Measurements from ENCODE around the gene EPHA8. TPM values are rescaled to one million over a fixed set of nuclear protein-coding genes. Genes with fewer than 3 reads are reported as not detected.

EPHA8 gene
- total and polyA plus RNA-seq, 4 donors, result not detected

DNA sequence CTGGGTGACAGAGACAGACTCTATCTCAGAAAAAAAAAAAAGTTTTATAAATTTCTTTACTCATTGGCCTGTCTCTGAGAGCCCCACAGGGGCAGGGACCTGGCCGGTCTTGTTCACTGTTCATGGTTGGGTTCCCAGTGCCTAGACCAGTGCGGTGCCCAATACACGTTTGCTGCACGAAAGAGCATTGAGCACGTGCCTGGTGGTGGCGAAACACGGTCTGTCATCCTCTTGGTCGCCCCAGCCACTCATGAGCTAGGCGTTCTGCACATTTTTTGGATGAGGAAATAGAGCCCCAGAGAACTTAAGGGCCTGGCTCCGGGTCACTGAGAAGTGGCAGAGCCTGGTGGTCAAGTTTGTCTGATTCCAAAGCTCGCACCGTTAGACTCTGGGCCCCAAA is 18.7 kb upstream of the EPHA8 start:
- no peaks in the 10 kb centered on the region for H3K4me1 ChIP-seq (ENCODE audit: control insufficient read depth in 4 of 4, insufficient read depth in 4 of 4, low read length in 3 of 4)
- H3K9ac ChIP-seq (ENCODE audit: low read depth in 1 of 2, low read length in 2 of 2), result no peak overlapping the region
- WGBS, result 84% methylated on average over 12 of the region's 12 CpGs
- H3K36me3 ChIP-seq (ENCODE audit: control insufficient read depth in 4 of 4, insufficient read depth in 3 of 4, low read depth in 1 of 4, low read length in 3 of 4), result no peaks in the 10 kb centered on the region
- H3K4me3 ChIP-seq (ENCODE audit: low read depth in 1 of 3, low read length in 3 of 3), result no peak overlapping the region
- no peaks in the 10 kb centered on the region for H3K9me3 ChIP-seq (ENCODE audit: control insufficient read depth in 4 of 4, low read length in 3 of 4)
- peaks cover 0 to 3% (median 0%) of the 10 kb centered on the region in 4 donors for H3K27me3 ChIP-seq (ENCODE audit: control insufficient read depth in 4 of 4, insufficient read depth in 4 of 4, low read length in 3 of 4)
- TF ChIP-seq HNF4G (IDR thresholded peaks at IDR 0.05), result no peak
- TF ChIP-seq EGR1 (IDR thresholded peaks at IDR 0.05; ENCODE audit: low read depth in 2 of 2), result no peak
- no peak for TF ChIP-seq RXRA (IDR thresholded peaks at IDR 0.05)
- TF ChIP-seq, protein P1, sequence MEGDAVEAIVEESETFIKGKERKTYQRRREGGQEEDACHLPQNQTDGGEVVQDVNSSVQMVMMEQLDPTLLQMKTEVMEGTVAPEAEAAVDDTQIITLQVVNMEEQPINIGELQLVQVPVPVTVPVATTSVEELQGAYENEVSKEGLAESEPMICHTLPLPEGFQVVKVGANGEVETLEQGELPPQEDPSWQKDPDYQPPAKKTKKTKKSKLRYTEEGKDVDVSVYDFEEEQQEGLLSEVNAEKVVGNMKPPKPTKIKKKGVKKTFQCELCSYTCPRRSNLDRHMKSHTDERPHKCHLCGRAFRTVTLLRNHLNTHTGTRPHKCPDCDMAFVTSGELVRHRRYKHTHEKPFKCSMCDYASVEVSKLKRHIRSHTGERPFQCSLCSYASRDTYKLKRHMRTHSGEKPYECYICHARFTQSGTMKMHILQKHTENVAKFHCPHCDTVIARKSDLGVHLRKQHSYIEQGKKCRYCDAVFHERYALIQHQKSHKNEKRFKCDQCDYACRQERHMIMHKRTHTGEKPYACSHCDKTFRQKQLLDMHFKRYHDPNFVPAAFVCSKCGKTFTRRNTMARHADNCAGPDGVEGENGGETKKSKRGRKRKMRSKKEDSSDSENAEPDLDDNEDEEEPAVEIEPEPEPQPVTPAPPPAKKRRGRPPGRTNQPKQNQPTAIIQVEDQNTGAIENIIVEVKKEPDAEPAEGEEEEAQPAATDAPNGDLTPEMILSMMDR (IDR thresholded peaks at IDR 0.05; ENCODE audit: low read depth, low read length, missing input control), result no peak
- TF ChIP-seq GABPA (IDR thresholded peaks at IDR 0.05 in 1 of 2, conservative IDR thresholded peaks at IDR 0.05 in 1 of 2), result no peak
- no peak for TF ChIP-seq FOXA1 (IDR thresholded peaks at IDR 0.05)
- TF ChIP-seq SP1 (IDR thresholded peaks at IDR 0.05), result no peak
- TF ChIP-seq TAF1 (conservative IDR thresholded peaks at IDR 0.05), result no peak
- no peak for TF ChIP-seq RAD21 (IDR thresholded peaks at IDR 0.05)
- TF ChIP-seq YY1 (IDR thresholded peaks at IDR 0.05), result no peak
- TF ChIP-seq FOXA2 (IDR thresholded peaks at IDR 0.05), result no peak
- no peak for TF ChIP-seq NR2F2 (IDR thresholded peaks at IDR 0.05)
- DNase-seq (ENCODE audit: low spot score), result no peak
- no peak overlapping the region for H3K27ac ChIP-seq (ENCODE audit: low read depth in 1 of 2, low read length in 2 of 2)

DNA sequence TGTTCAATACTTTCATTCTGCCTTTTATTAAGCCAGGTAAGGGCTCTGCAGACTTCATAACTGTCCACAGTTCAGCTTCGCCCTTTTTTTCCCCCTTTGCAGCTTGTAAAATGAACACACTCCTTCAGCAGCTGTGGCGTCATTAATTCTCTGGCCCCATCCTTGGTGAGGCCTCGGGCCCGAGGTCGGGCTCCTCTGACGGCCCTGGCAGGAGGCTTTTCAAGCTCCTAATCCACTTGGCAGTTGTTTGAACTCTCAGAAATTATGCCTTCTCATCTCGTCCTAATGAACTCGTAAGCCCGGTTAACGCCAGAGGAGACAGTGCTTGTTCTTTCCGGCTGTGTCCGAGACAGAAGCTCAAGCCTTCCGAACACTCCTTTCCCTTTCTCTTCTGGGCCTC is 18.1 kb upstream of the EPHA8 start:
- no peak overlapping the region for H3K27ac ChIP-seq (ENCODE audit: low read depth in 1 of 2, low read length in 2 of 2)
- peaks cover 0 to 3% (median 0%) of the 10 kb centered on the region in 4 donors for H3K27me3 ChIP-seq (ENCODE audit: control insufficient read depth in 4 of 4, insufficient read depth in 4 of 4, low read length in 3 of 4)
- no peak overlapping the region for H3K4me3 ChIP-seq (ENCODE audit: low read depth in 1 of 3, low read length in 3 of 3)
- H3K36me3 ChIP-seq (ENCODE audit: control insufficient read depth in 4 of 4, insufficient read depth in 3 of 4, low read depth in 1 of 4, low read length in 3 of 4), result no peaks in the 10 kb centered on the region
- TF ChIP-seq JUND (IDR thresholded peaks at IDR 0.05) (no peak), FOXA2 (IDR thresholded peaks at IDR 0.05) (no peak), SP1 (IDR thresholded peaks at IDR 0.05) (no peak), RXRA (IDR thresholded peaks at IDR 0.05) (no peak), EGR1 (IDR thresholded peaks at IDR 0.05; ENCODE audit: low read depth in 2 of 2) (no peak)
- TF ChIP-seq, protein P2, sequence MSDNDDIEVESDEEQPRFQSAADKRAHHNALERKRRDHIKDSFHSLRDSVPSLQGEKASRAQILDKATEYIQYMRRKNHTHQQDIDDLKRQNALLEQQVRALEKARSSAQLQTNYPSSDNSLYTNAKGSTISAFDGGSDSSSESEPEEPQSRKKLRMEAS (IDR thresholded peaks at IDR 0.05), result no peak
- 66% methylated on average over 13 of the region's 13 CpGs for WGBS
- DNase-seq (ENCODE audit: low spot score), result no peak
- no peak overlapping the region for H3K9ac ChIP-seq (ENCODE audit: low read depth in 1 of 2, low read length in 2 of 2)
- no peaks in the 10 kb centered on the region for H3K9me3 ChIP-seq (ENCODE audit: control insufficient read depth in 4 of 4, low read length in 3 of 4)
- no peaks in the 10 kb centered on the region for H3K4me1 ChIP-seq (ENCODE audit: control insufficient read depth in 4 of 4, insufficient read depth in 4 of 4, low read length in 3 of 4)

DNA sequence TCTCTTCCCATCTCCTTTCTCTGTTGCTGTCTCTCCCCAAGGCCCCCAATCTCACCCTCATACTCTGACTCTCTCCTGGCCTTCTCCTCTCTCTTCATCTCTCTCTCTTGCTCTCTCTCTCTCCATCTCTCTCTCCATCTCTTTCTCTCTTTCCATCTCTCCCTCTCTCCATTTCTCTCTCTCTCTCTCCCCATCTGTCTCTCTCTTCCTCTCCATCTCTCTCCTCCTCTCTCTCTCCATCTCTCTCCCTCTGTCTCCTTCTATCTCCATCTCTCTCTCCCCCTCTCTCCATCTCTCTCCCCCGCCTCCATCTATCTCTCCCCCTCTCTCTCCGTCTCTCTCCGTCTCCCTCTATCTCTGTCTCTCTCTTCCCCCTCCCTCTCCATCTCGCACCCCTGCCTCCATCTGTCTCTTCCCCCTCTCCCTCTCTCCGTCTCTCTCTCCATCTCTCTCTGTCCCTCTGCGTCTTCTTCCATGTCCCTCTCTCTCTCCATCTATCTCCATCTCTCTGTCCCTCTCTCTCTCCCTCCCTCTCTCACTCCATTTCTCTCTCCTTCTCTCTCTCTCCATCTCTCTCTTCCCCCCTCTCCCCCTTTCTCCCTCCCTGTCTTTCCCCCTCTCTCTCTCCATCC is 16.0 kb upstream of the EPHA8 start:
- H3K9ac ChIP-seq (ENCODE audit: low read depth in 1 of 2, low read length in 2 of 2), result no peak overlapping the region
- H3K36me3 ChIP-seq (ENCODE audit: control insufficient read depth in 4 of 4, insufficient read depth in 3 of 4, low read depth in 1 of 4, low read length in 3 of 4), result no peaks in the 10 kb centered on the region
- no peak for DNase-seq (ENCODE audit: low spot score)
- H3K4me3 ChIP-seq (ENCODE audit: low read depth in 1 of 3, low read length in 3 of 3), result no peak overlapping the region
- no peaks in the 10 kb centered on the region for H3K9me3 ChIP-seq (ENCODE audit: control insufficient read depth in 4 of 4, low read length in 3 of 4)
- no peaks in the 10 kb centered on the region for H3K4me1 ChIP-seq (ENCODE audit: control insufficient read depth in 4 of 4, insufficient read depth in 4 of 4, low read length in 3 of 4)
- peaks cover 0 to 3% (median 0%) of the 10 kb centered on the region in 4 donors for H3K27me3 ChIP-seq (ENCODE audit: control insufficient read depth in 4 of 4, insufficient read depth in 4 of 4, low read length in 3 of 4)
- WGBS, result 65% methylated on average over 6 of the region's 6 CpGs
- no peak overlapping the region for H3K27ac ChIP-seq (ENCODE audit: low read depth in 1 of 2, low read length in 2 of 2)
- TF ChIP-seq NR2F2 (IDR thresholded peaks at IDR 0.05) (no peak), YY1 (IDR thresholded peaks at IDR 0.05) (no peak), TAF1 (conservative IDR thresholded peaks at IDR 0.05) (no peak), HNF4A (conservative IDR thresholded peaks at IDR 0.05) (no peak), FOXA2 (IDR thresholded peaks at IDR 0.05) (no peak)
- TF ChIP-seq, protein P3, sequence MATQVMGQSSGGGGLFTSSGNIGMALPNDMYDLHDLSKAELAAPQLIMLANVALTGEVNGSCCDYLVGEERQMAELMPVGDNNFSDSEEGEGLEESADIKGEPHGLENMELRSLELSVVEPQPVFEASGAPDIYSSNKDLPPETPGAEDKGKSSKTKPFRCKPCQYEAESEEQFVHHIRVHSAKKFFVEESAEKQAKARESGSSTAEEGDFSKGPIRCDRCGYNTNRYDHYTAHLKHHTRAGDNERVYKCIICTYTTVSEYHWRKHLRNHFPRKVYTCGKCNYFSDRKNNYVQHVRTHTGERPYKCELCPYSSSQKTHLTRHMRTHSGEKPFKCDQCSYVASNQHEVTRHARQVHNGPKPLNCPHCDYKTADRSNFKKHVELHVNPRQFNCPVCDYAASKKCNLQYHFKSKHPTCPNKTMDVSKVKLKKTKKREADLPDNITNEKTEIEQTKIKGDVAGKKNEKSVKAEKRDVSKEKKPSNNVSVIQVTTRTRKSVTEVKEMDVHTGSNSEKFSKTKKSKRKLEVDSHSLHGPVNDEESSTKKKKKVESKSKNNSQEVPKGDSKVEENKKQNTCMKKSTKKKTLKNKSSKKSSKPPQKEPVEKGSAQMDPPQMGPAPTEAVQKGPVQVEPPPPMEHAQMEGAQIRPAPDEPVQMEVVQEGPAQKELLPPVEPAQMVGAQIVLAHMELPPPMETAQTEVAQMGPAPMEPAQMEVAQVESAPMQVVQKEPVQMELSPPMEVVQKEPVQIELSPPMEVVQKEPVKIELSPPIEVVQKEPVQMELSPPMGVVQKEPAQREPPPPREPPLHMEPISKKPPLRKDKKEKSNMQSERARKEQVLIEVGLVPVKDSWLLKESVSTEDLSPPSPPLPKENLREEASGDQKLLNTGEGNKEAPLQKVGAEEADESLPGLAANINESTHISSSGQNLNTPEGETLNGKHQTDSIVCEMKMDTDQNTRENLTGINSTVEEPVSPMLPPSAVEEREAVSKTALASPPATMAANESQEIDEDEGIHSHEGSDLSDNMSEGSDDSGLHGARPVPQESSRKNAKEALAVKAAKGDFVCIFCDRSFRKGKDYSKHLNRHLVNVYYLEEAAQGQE (IDR thresholded peaks at IDR 0.05), result no peak
- TF ChIP-seq, protein P4, sequence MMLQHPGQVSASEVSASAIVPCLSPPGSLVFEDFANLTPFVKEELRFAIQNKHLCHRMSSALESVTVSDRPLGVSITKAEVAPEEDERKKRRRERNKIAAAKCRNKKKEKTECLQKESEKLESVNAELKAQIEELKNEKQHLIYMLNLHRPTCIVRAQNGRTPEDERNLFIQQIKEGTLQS (IDR thresholded peaks at IDR 0.05), result no peak

All from liver (tissue), 9 donors.